ENCODE measurements around the gene UBE2L5. TPM values are rescaled to one million over a fixed set of nuclear protein-coding genes. Genes with fewer than 3 reads are reported as not detected.

Gene UBE2L5
- total and polyA plus RNA-seq, 2 of the 13 experiments (the other 11 are each of a cell fraction or from before 2014, with no cell fraction given), result 0.13 TPM; not detected in 1

- peak; percentile 80; the same call in 1 of the 2 replicates for TF ChIP-seq ZNF142 (CRISPR knock-in tag; IDR thresholded peaks at IDR 0.05)
Observed at GRCh38 chr13:30408319-30409101, 13.8 kb upstream of the UBE2L5 start (continued).

- DNase-seq (ENCODE audit: low spot score) (no peak), ATAC-seq (no peak), FAIRE-seq (no peak)
- Histone ChIP-seq H3K4me2 (ENCODE audit: low read depth, low read length) (no peak overlapping the region), H3K4me3 (replicated peaks in 1 of 3; ENCODE audit: insufficient read depth in 1 of 3, low read depth in 2 of 3, low read length in 3 of 3) (no peak overlapping the region), H3K27ac (ENCODE audit: extremely low read length, insufficient read depth, low read length) (no peak overlapping the region), H3K4me1 (ENCODE audit: insufficient read depth, low read length) (peaks cover 30% of the 10 kb centered on the region), H3K9ac (ENCODE audit: insufficient read depth, low read depth, low read length) (no peak overlapping the region), H3K36me3 (replicated peaks in 1 of 2; ENCODE audit: control insufficient read depth in 1 of 2, insufficient read depth in 2 of 2, low read length in 2 of 2) (no peaks in the 10 kb centered on the region), H3K9me3 (ENCODE audit: low read length) (no peaks in the 10 kb centered on the region), H2AFZ (ENCODE audit: low read length) (no peak overlapping the region), H4K20me1 (ENCODE audit: insufficient read depth, low read length) (no peaks in the 10 kb centered on the region), H3K27me3 (ENCODE audit: control insufficient read depth in 1 of 2, insufficient read depth in 2 of 2, low read length in 2 of 2) (peaks cover 1 to 23% of the 10 kb centered on the region in 2 experiments; a peak in 2 of 5 replicates), H3K79me2 (ENCODE audit: insufficient read depth, low read length) (no peaks in the 10 kb centered on the region)
- CTCF ChIA-PET (ENCODE audit: low intra/inter-chr PET ratio, low total read pairs), result no interaction called here
- no TSS peak for BruUV-seq (replicated peaks)
- TF ChIP-seq ZNF329 (CRISPR knock-in tag; IDR thresholded peaks at IDR 0.05; ENCODE audit: low read depth), result no peak
- no peak for TF ChIP-seq ZNF792 (CRISPR knock-in tag; IDR thresholded peaks at IDR 0.05)
- no peak for TF ChIP-seq TOE1 (CRISPR knock-in tag; IDR thresholded peaks at IDR 0.05)
- no peak for TF ChIP-seq POLR2AphosphoS2 (IDR thresholded peaks at IDR 0.05; ENCODE audit: low read depth, low read length)
- TF ChIP-seq ZNF781 (CRISPR knock-in tag; IDR thresholded peaks at IDR 0.05; ENCODE audit: borderline replicate concordance, not compliant biosample characterization), result no peak
- no peak for TF ChIP-seq CBFB (CRISPR knock-in tag; IDR thresholded peaks at IDR 0.05)
- TF ChIP-seq ZSCAN5A (CRISPR knock-in tag; IDR thresholded peaks at IDR 0.05; ENCODE audit: borderline replicate concordance), result no peak
- no peak for TF ChIP-seq ZBTB14 (CRISPR knock-in tag; IDR thresholded peaks at IDR 0.05)
- TF ChIP-seq CREM (IDR thresholded peaks at IDR 0.05), result no peak
- TF ChIP-seq CREM (CRISPR knock-in tag; IDR thresholded peaks at IDR 0.05), result no peak
- in situ Hi-C loops (cut with HindIII; ENCODE audit: extremely low pct_ligation_motif_present, low pct_unique_long_range_greater_than_20kb), result no loop called here
- intact Hi-C loops (cut with micrococcal nuclease; ENCODE audit: unreplicated experiment), result loop anchor here (5.0 kb wide), 2 partner anchors 37 to 52 kb away; no protein-coding TSS in a partner anchor
- POLR2A ChIA-PET, result interaction anchor here (1.8 kb wide), 1 partner anchor 207 kb away, joined by 6 read pairs; the partner anchor contains the start of gene USPL1
- WGBS (ENCODE audit: low lambda C conversion rate), result 51% methylated on average over 13 of the region's 13 CpGs
Observed at GRCh38 chr13:30409886-30410704, 12.2 kb upstream of the UBE2L5 start.

Measured in HepG2 (cell line).